NCI-H2107 treated with DMSO at 0.1 percent for 48 hours (cell line): ENCODE results near the gene USP40.

Source experiments
- DNase-seq: peaks from one replicate; lab custom pipeline; 2025; ENCODE audit not compliant: unreplicated experiment; lab: John Stamatoyannopoulos, UW

The USP40 gene

DNA sequence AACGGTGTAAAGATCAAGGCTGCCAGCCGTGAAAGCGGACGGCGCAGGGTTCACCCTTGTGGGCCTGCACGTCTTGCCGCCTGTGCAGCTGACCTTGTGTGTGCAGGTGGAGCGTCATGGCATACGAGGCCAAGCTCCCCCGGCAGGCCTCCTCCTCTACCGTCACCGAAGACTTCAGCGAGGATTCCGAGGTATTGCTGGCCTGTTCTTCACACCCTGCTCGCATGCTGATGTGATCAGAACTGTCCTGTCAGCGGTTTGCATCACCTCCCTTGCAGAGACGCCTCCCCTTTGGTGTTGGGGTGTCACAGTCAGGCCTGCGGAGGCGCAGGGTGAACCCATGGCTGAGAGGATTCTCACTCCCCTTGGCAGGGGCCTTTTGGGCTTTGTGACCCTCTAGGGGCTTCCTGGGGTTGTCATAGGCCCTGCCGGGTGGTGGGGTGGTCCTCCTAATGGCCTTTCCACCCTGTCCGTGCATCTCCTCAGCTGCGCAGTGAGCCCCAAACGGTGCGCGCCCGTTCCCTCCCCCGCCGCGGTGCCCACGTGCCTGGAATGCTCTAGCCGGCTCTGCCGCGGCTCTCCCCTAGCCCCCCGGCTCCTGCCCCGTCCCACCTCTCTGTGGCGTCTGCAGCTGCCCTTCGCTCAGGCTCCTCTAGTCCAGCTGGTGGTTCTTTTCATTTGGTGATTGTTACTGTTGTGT is 119.8 kb downstream of the USP40 start:
- DNase-seq = no peak

- no peak for DNase-seq
These were observed 120.5 kb downstream of the USP40 start for GRCh38 chr2:233446121-233446520.

DNA sequence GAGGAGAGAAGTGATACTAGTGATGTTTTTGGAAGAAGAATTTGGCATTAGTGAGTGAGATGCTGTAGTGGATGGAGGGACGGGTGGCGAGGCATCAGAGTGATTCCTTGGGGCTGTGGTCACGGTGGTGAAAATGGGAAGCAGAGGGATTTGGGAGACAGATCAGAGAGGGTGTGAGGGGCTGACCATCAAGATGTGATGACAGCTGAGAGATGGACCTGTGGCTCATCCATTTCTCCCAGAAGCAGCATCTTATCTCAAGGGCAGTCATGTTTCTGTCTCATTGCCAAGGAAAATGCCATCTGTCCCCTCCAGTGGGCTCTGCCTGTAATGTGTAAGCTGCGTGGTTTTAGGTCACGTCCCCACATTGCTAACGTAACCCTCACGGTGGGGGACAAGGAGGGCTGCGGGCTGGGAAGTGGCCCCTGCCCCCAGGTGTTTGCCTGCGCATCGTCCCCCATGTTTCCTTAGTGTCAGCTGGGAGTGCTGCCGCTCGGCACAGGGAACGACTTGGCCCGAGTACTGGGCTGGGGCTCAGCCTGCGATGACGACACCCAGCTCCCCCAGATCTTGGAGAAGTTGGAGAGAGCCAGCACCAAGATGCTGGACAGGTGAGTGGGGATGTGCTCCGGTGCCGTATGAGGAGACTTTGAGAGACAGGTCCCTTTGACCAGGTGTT is 121.3 kb downstream of the USP40 start:
- DNase-seq = no peak

GRCh38 chr2:233444501-233444900 is 122.1 kb downstream of the USP40 start:
- no peak for DNase-seq

DNA sequence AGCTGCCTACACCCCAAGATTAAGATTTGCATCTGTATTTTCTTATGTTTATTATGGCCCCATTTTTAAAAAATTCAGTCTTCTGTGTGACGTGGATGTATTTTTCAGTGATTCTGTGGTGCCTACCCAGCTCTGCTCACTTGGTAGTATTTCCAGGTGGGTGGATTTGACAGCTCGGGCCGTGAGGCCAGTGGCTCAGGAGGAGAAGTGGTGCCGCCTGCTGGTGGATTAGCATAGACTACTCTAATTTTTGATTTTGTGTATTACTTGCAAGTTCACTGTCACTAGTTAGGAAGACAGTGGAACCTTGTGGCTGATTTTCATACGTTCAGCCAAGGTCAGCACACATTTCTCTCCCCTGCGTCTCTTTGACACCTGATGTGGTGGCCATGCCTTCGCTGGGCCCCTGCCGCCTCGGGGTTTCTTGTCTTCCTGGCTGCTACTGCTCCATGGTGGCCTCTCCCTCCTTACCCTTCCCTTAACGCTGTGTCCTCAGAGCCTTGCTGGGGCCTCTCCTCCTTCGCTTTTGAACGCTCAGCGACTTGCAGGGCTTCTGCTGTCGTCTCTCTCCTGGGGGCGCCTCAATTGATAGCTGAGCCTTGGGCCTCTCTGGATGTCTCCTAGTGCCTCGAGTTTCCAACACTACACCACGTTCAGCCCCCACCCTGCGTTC is 122.9 kb downstream of the USP40 start:
- DNase-seq = peak; percentile 39

- DNase-seq = no peak
These were observed 124.6 kb downstream of the USP40 start for GRCh38 chr2:233442028-233442310.

GRCh38 chr2:233441161-233442027 is 125.2 kb downstream of the USP40 start:
- DNase-seq = no peak

DNA sequence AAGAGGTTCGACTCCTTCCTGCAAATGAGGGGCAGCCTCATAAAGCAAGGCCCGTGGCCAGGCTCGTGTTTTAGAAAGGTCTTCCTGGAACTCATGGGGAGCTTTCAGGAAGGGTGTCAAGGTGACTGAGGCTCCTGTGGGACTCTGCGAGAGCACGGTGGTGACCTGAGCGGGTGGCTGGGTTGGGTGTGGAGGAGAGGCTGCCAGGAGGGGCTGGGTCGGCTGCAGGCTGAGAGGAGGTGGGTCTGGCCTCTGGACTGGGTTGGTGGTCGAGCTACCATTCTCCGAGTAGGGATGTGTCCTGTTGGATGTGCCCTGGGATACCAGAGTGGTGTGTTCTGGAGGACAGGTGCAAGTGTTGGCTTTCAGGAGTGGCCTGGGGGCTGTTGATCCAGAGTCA is 125.9 kb downstream of the USP40 start:
- no peak for DNase-seq

GRCh38 chr2:233440314-233440713 is 126.3 kb downstream of the USP40 start:
- DNase-seq = no peak

DNA sequence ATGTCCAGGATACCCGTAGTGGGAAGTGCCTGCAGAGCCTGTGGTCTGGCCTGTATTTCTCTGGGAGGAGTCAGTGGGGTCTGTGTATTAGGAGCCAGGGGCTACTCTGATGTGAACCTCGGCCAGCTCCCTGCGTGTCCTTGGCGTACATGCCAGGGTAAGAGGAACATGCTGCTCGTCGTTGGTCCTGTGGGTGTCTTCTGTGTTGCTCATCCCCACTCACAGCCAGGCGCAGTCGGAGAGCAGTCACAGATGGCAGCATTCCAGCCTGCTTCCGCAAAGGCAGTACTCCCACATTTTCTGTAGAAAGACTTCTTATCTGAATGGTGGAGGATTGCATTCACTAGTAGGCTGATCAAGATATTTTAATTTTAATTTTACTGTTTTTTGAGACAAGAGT is 127.4 kb downstream of the USP40 start:
- no peak for DNase-seq

DNA sequence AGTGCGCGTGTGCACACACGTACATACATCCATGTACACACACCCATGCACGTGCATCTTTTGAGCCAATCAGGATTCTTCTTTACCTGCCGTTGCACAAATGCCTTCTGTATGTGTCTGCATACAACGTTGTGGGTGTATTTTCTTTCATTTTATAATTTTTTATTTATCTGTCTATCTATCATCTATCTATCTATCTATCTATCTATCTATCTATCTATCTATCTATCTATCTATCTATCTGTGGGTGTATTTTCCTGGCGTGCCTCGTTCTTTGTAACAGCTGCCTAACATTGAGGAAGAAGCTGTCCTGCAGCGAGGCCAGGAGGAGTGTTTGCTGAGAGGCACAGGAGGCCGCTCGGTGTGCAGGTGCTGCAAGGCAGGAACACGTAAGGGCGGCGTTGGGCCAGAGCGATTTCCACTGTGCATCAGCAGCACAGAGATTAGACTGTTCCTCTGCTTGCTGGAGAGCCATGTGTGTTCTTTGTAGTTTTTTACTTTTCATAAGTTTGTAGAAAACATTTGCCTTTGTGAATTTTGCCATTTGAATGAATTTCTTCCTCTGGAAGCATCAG is 127.9 kb downstream of the USP40 start:
- no peak for DNase-seq

DNA sequence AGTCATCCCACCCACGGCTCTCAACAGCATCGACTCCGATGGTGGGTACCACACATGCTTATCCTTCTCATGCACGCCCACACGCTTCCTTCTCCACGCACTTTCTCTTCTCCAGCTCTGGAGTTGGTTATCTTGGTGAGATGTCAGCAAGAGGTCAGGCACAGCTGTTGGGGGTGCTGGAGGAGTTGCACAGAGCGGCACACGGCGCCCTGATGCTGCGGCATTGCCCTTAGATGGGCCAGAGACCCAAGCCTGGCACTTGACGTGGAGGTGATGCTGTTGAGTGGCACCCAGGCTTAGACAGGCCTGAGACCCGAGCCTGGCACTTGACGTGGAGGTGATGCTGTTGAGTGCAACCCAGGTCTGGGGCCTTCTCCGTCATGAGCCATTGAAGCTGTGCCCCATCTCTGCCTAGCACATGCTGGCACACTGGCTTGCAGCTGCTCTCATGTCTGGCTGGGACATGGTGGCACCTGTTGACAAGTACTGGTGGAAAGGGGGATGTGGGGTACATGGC is 129.1 kb downstream of the USP40 start:
- no peak for DNase-seq

DNA sequence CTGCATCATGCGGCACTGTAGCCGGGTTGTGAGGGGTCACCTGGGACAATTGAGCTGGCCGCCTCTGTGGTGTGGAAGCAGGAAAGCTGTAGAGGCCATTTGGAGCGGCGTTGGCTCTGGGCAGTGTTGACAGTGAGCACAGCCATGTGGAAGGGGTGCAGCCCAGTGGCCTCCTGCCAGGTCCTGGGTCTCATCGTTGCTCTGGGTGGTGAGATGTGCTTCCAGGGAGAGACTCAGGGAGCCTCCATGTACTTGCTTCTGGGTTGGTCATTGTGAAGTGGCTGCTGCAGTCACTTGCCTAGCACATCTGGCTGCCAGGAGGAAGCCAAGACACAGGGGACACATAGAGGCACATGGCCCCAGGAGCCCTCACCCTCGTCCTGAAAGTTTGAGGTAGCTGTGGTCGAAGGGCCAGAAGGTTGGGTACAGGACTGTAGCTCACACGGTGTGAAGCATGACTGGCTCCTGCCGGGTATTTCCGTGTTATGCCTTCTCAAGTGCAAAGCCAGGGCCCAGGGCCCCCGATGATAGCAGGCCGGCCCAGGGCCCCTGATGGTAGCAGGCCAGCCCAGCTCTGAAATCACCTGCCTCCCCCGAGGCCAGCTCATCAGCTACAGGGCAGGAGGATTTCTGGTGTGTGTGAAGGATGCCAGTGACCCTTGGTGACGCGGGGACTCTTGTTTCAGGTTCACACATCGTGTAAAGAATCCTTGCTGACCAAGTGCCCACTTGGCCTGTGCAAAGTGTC is 129.7 kb downstream of the USP40 start:
- DNase-seq = no peak

GRCh38 chr2:233436191-233436581 is 130.4 kb downstream of the USP40 start:
- no peak for DNase-seq

GRCh38 chr2:233435436-233436190 is 131.0 kb downstream of the USP40 start:
- no peak for DNase-seq

DNA sequence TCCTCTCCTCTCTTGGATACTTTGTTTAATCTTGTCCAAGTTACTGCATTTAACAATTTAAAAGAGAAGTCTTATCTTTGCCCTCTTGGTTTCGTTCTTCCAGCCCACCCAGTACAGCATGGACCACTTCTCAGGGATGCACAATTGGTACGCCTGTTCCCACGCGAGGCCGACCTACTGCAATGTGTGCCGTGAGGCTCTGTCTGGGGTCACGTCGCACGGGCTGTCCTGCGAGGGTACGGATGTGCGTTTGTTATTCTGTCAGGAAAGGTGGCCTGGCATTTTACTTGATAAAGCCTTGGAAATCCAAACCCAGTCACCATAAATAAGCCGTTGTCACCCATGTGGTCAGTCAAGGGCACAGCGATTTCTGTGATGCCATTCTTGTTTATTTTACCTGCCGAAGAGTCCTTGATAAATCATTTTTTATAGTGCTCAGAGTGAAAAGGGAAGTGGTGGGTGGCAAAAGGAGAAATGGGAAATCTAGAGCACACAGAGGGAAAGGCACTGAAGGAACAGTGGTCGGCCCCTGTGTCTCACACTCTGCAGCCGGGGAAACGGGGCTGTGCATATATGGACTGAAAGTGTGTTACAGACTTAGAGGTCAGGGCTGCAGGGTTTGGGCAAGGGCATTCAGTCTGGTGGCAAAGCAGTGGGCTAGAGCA is 131.8 kb downstream of the USP40 start:
- no peak for DNase-seq

DNA sequence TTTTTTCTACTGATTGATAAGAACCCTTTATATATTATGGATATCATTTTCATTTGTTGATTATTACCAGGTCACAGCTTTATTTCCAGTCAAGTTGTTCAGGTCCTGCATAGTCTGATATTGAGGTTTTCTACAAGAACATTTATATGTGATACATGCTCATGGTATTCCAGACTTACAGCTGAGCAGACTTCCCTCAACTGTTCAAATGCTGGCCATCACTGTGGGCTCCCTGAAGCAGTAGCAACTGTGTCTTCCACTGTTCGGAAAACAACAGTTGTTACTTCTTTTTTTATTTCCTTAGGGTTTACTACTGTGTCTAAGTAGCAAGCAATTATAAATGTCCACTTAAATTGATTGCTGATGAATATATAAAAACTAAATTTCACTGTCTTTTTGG is 132.8 kb downstream of the USP40 start:
- DNase-seq = no peak

DNA sequence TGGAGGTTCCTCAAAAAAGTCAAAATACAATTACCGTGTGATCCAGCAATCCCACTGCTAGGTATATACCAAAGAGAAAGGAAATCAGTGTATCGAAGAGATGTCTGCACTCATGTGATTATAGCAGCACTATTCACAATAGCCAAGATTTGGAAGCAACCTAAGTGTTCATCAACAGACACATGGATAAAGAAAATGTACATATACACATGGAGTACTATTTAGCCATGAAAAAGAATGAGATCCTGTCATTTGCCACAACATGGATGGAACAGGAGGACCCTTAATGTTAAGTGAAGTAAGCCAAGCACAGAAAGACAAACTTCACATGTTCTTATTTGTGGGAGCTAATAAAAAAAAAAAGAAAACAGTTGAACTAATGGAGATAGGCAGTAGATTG is 133.6 kb downstream of the USP40 start:
- no peak for DNase-seq

GRCh38 chr2:233430651-233431050 is 135.9 kb downstream of the USP40 start:
- DNase-seq = no peak
